Measurements from ENCODE around the gene EPM2AIP1.

DNA sequence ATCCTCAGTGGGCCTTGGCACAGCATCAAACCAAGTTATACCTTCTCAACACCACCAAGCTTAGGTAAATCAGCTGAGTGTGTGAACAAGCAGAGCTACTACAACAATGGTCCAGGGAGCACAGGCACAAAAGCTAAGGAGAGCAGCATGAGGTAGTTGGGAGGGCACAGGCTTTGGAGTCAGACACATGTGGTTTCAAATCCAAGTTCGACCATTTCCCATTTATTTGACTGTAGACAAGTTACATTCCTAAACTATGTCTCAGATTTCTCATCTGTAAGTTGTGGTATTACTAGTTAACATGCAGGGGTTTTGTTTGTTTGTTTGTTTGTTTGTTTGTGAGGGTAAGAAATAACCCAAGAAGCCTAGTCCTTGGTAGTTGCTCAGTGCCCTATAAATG, 47.3 kb upstream of the EPM2AIP1 start:
- TF ChIP-seq, protein P1, sequence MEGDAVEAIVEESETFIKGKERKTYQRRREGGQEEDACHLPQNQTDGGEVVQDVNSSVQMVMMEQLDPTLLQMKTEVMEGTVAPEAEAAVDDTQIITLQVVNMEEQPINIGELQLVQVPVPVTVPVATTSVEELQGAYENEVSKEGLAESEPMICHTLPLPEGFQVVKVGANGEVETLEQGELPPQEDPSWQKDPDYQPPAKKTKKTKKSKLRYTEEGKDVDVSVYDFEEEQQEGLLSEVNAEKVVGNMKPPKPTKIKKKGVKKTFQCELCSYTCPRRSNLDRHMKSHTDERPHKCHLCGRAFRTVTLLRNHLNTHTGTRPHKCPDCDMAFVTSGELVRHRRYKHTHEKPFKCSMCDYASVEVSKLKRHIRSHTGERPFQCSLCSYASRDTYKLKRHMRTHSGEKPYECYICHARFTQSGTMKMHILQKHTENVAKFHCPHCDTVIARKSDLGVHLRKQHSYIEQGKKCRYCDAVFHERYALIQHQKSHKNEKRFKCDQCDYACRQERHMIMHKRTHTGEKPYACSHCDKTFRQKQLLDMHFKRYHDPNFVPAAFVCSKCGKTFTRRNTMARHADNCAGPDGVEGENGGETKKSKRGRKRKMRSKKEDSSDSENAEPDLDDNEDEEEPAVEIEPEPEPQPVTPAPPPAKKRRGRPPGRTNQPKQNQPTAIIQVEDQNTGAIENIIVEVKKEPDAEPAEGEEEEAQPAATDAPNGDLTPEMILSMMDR (IDR thresholded peaks at IDR 0.05), result no peak
- TF ChIP-seq POLR2AphosphoS5 (IDR thresholded peaks at IDR 0.05; ENCODE audit: low read depth, low read length) (no peak), SIN3A (IDR thresholded peaks at IDR 0.05; ENCODE audit: borderline replicate concordance, insufficient read depth, low read depth, low read length) (no peak), TCF7L2 (IDR thresholded peaks at IDR 0.05; ENCODE audit: low read depth, low read length) (no peak)
- TF ChIP-seq, protein P2, sequence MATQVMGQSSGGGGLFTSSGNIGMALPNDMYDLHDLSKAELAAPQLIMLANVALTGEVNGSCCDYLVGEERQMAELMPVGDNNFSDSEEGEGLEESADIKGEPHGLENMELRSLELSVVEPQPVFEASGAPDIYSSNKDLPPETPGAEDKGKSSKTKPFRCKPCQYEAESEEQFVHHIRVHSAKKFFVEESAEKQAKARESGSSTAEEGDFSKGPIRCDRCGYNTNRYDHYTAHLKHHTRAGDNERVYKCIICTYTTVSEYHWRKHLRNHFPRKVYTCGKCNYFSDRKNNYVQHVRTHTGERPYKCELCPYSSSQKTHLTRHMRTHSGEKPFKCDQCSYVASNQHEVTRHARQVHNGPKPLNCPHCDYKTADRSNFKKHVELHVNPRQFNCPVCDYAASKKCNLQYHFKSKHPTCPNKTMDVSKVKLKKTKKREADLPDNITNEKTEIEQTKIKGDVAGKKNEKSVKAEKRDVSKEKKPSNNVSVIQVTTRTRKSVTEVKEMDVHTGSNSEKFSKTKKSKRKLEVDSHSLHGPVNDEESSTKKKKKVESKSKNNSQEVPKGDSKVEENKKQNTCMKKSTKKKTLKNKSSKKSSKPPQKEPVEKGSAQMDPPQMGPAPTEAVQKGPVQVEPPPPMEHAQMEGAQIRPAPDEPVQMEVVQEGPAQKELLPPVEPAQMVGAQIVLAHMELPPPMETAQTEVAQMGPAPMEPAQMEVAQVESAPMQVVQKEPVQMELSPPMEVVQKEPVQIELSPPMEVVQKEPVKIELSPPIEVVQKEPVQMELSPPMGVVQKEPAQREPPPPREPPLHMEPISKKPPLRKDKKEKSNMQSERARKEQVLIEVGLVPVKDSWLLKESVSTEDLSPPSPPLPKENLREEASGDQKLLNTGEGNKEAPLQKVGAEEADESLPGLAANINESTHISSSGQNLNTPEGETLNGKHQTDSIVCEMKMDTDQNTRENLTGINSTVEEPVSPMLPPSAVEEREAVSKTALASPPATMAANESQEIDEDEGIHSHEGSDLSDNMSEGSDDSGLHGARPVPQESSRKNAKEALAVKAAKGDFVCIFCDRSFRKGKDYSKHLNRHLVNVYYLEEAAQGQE (IDR thresholded peaks at IDR 0.05; ENCODE audit: insufficient read depth in 1 of 2, low read depth in 2 of 2, low read length in 1 of 2), result no peak

Data from Panc1 (cell line).